HG03045 (cell line): Measurements from ENCODE around the gene ARMC5.
"Not testable (repeated sequence)": the region's sequence is repeated elsewhere in the genome, so short reads cannot be mapped to it uniquely, and the experiment has no call there.

ENCODE experiments used
- ATAC-seq: cut with Tn5 transposase; IDR thresholded peaks from one replicate; pipeline ENCODE4 v1.9.1; 2021; ENCODE audit warnings: mild to moderate bottlenecking, moderate library complexity; ENCODE audit not compliant: unreplicated experiment

ARMC5 gene, protein sequence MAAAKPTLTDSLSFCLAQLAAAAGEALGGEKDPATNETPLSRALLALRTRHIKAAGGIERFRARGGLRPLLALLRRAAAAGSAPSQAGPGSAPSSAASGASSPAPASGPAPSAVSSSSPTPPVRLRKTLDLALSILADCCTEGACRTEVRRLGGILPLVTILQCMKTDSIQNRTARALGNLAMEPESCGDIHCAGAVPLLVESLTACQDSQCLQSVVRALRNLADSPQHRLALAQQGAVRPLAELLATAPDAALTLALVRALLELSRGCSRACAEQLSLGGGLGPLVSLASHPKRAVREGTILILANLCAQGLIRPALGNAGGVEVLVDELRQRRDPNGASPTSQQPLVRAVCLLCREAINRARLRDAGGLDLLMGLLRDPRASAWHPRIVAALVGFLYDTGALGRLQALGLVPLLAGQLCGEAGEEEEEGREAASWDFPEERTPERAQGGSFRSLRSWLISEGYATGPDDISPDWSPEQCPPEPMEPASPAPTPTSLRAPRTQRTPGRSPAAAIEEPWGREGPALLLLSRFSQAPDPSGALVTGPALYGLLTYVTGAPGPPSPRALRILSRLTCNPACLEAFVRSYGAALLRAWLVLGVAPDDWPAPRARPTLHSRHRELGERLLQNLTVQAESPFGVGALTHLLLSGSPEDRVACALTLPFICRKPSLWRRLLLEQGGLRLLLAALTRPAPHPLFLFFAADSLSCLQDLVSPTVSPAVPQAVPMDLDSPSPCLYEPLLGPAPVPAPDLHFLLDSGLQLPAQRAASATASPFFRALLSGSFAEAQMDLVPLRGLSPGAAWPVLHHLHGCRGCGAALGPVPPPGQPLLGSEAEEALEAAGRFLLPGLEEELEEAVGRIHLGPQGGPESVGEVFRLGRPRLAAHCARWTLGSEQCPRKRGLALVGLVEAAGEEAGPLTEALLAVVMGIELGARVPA

GRCh38 chr16:31458844-31459686, at the start of gene ARMC5:
TSS of gene ARMC5 (plus strand) at chr16:31459501. CDS start at chr16:31459525, 24 bp downstream.
- ATAC-seq = peak; percentile 80

DNA sequence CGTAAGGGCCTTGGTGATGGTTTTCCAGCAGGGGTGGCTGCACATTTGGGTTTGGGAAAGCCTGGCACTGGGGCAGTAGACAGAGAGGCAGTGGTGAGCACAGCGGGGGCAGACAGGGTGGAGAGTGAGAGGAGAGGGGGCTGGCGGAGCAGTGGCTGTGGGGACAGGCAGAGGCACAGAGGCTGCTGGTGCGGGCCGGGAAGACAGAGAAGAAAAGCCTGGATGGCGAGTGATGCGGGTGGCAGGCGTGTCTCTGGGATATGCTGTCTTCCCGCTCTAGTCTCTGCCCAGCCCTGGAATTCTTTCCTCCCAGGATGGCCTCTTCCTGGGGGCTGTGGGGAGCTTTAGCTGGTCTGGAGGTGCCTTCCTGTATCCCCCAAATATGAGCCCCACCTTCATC, 49.2 kb upstream of the ARMC5 start:
- ATAC-seq = no peak

DNA sequence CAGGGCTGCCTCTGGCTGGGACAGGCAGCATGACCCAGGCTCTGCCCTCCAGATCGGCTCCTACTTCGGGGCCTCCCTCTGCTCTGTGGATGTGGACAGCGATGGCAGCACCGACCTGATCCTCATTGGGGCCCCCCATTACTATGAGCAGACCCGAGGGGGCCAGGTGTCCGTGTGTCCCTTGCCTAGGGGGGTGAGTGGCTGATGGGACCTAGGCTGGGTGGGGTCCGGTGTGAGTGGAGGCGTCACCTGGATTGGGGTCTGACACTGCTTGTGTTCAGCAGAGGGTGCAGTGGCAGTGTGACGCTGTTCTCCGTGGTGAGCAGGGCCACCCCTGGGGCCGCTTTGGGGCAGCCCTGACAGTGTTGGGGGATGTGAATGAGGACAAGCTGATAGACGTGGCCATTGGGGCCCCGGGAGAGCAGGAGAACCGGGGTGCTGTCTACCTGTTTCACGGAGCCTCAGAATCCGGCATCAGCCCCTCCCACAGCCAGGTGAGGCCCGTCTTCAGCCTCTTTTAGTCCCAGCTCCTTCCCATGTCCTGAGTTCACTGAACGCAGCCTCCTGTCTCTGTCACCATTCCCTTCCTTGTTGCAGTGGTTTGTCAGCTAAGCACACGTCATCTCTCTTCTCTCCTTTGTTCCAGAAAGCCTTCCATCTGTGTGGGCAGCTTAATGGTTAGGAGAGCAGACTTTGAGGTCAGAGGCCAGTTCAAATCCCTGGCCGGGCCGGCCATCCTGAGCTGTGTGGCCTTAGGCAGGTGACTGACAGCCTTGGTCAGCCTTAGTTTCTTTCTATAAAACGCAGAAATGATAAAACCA, 48.1 kb upstream of the ARMC5 start:
- ATAC-seq = no peak

DNA sequence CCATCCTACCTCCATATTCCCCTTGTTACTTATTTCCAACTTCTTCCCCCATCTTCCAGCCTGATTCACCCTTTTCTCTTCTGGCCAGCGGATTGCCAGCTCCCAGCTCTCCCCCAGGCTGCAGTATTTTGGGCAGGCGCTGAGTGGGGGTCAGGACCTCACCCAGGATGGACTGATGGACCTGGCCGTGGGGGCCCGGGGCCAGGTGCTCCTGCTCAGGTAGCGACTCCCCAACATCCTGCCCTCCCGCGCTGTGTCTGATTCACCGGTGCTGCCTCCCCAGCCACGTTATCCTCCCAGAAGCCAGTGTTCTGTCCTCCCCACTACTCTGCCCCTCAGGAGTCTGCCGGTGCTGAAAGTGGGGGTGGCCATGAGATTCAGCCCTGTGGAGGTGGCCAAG, 46.6 kb upstream of the ARMC5 start:
- ATAC-seq = no peak

- no peak for ATAC-seq
Observed at GRCh38 chr16:31413381-31413780, 45.9 kb upstream of the ARMC5 start.

DNA sequence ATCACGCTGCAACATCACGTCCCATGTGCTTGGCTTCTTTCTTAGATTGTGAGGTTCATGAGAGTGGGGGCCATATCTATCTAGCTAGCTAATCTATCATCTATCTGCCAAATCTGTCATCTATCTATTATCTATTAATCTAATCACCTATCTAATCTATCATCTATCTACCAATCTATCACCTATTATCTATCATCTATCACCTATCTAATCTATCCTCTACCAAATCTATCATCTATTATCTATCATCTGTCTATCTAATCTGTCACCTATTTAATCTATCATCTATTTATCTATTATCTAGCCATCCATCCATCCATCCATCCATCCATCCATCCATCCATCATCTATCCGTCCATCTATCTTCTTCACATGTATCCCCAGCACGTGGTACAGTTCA, 45.4 kb upstream of the ARMC5 start:
- ATAC-seq = no peak

- no peak for ATAC-seq
Observed at GRCh38 chr16:31414706-31415105, 44.6 kb upstream of the ARMC5 start.

DNA sequence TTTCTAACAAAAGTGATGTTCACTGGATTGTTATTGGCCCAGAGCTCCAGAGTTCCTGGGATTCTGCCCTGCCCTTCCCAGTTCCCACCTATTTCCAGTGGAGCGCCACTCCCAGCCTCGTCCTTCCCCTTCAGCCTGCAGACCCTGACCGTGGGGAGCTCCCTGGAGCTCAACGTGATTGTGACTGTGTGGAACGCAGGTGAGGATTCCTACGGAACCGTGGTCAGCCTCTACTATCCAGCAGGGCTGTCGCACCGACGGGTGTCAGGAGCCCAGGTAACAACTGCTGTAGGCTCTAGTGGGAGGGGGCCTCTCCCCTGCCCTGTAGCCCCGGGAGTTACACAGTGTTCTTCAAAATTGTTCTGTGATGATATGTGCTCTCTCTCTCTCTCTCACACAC, 42.9 kb upstream of the ARMC5 start:
- no peak for ATAC-seq

DNA sequence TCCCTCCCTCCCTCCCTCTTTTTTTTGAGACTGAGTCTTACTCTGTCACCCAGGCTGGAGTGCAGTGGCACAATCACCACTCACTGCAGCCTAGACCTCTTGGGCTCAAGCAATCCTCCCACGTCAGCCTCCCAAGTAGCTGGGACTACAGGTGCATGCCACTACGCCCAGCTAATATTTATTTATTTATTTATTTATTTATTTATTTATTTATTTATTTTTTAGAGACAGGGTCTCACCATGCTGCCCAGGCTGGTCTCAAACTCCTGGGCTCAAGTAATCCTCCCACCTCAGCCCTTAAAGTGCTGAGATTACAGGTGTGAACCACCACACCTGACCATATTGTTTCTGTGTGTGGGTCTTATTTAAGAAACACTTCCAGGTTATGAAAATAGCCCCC, 42.3 kb upstream of the ARMC5 start:
- not testable (repeated sequence) for ATAC-seq

DNA sequence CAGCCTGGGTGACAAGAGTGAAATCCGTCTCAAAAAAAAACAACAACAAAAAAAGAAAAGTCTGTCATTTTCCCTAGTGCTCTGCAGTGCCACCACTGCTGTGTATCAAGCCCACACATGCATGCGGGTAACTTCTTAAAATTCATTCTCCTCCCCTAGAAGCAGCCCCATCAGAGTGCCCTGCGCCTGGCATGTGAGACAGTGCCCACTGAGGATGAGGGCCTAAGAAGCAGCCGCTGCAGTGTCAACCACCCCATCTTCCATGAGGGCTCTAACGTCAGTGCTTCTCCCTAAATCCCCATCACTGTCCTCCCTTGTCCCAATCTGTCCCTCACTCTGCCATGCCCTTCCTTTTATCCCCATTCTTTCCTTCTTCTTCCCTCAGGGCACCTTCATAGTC, 41.4 kb upstream of the ARMC5 start:
- ATAC-seq = no peak

DNA sequence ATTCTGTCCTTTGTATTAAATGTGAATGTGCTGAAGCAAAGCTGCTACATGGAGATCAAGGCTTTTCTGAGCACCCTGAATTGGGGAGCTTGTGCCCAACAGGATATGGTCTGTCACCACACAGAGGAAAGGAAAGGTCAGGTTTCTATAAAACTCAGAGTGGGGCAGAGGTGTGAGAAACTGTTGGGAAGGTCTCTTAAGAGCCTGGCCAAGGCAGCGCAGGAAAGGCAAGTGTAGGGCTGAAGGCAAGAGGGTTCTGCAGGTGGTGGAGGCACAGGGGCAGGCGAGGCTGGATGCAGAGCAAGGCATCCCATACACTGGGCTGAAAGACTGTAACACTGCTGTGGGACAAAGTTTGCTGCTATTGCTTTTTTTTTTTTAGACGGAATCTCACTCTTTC, 39.3 kb upstream of the ARMC5 start:
- no peak for ATAC-seq

- ATAC-seq = no peak
Observed at GRCh38 chr16:31421587-31421986, 37.7 kb upstream of the ARMC5 start.

DNA sequence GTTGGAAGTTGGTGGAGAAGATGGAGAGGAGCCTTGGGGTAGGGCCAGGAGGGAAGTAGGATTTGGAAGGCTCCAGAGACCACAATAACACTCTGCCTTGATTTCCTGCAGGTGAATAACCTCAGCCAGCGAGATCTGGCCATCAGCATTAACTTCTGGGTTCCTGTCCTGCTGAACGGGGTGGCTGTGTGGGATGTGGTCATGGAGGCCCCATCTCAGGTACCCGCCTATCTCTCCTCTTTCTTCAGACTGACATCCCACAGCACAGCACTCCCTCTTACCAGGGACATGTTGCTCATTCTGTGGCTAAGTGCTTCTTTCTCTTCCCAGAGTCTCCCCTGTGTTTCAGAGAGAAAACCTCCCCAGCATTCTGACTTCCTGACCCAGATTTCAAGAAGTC, 36.1 kb upstream of the ARMC5 start:
- no peak for ATAC-seq

GRCh38 chr16:31423801-31424200, 35.5 kb upstream of the ARMC5 start:
- ATAC-seq = no peak

DNA sequence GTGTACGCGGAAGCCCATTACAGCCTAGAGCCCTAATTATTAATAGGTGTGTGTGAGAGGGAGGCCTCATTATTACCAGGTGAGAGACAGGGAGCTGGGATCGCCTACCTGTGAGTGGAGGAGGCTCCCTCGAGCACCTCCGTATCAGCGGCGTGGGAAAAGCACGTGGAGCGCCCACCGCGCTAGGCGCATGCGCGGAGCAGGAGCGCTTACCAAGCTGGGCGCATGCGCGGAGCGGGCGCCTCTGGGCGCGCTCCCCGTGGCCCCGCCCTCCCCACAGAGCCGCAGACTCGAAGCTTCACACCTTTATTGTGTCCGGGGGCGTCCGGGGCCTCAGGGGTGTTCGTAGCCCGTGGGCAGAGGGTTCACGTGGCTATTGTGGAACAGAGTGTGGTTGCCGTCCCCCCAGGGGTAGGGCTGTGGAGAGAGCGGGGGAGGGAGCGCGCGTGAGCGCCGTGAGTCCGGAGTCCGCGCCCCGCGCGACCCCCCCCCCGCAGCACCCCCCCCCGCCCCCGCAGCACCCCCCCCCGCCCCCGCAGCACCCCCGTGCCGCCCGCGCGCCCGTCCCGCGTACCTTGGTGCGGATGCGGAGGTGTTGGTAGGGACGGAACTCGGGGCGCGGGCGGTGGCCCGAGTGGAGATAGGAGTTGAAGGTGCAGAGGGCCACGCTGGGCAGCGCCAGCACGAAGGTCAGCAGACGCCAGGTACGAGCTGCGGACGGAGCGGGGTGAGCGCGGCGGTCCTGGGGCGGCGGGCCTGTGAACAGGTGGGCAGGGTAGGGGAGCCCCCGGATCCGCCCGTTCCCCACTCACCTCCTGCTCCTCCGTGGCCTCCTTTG, 31.6 kb upstream of the ARMC5 start:
- no peak for ATAC-seq

DNA sequence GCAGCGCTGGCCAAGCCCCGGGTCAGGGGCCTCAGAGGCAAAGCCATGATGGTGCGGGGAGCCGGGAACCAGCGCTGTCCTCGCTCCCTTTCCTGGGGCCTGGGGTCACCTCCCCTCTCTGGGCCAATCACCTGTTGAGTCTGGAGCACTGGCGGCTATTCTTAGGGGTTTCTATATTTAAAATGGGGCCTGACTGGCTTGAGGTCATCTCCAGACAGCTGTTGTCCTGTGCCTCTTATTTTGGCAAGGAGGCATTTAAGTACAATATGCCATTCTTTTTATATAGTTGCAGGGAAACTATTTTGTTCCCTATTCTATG, 31.1 kb upstream of the ARMC5 start, which contains the start of gene COX6A2:
COX6A2 (minus strand) TSS at position 82 of the 319 bp plus-strand sequence; CDS start at position 47, 35 bp downstream.
- no peak for ATAC-seq

- ATAC-seq = no peak
Observed at GRCh38 chr16:31428638-31429247, 30.6 kb upstream of the ARMC5 start.

- no peak for ATAC-seq
Observed at GRCh38 chr16:31429314-31429713, 30.0 kb upstream of the ARMC5 start.

DNA sequence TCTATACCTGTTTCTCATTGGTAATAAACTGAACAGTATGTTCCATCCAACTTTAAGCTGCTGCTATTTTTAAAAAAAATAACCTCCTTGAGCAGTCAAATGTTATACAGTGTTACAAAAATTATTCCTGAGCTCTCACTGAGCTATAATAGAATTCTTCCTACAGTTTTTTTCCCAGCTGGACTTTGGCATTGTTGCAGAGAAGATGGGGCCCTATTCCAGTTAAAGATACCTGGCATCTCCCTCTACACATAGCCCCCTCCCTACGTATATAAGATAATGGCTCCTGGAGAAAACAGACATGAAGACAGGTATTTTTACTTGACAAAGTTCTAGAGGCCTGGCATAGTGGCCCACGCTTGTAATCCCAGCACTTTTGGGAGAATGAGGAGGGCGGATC, 29.5 kb upstream of the ARMC5 start:
- no peak for ATAC-seq
